Cardiac fibroblast (primary cell): Measurements from ENCODE around the gene COL18A1.

ENCODE experiments used
- DNase-seq, 2 donors: peaks; one replicate each; pipeline versions ENCODE4 v3.0.0 to v3.0.0-alpha.2; 2010; ENCODE audit warnings: low read depth in 2 of 2
- H3K4me3 ChIP-seq, 2 donors: replicated peaks in 1 of 2; 1 replicate in 1 of 2; 2 replicates in 1 of 2; pipeline ENCODE4 v1.5.1; 2011; ENCODE audit warnings: low read depth in 2 of 2, low read length in 2 of 2, mild to moderate bottlenecking in 2 of 2, moderate library complexity in 1 of 2
- CTCF ChIP-seq: IDR thresholded peaks from one replicate; pipeline ENCODE4 v1.5.1; 2011; ENCODE audit warnings: low read depth, mild to moderate bottlenecking, low read length, inconsistent platforms

COL18A1 gene

GRCh38 chr21:45383111-45383614 is 21.8 kb upstream of the COL18A1 start:
- DNase-seq: no peak
- no peak for TF ChIP-seq CTCF

GRCh38 chr21:45383615-45384201 is 21.3 kb upstream of the COL18A1 start:
- TF ChIP-seq CTCF: no peak
- no peak for DNase-seq
- no peak overlapping the region for H3K4me3 ChIP-seq

More at GRCh38 chr21:45383111-45383614, 21.8 kb upstream of the COL18A1 start:
- no peak overlapping the region for H3K4me3 ChIP-seq

DNA sequence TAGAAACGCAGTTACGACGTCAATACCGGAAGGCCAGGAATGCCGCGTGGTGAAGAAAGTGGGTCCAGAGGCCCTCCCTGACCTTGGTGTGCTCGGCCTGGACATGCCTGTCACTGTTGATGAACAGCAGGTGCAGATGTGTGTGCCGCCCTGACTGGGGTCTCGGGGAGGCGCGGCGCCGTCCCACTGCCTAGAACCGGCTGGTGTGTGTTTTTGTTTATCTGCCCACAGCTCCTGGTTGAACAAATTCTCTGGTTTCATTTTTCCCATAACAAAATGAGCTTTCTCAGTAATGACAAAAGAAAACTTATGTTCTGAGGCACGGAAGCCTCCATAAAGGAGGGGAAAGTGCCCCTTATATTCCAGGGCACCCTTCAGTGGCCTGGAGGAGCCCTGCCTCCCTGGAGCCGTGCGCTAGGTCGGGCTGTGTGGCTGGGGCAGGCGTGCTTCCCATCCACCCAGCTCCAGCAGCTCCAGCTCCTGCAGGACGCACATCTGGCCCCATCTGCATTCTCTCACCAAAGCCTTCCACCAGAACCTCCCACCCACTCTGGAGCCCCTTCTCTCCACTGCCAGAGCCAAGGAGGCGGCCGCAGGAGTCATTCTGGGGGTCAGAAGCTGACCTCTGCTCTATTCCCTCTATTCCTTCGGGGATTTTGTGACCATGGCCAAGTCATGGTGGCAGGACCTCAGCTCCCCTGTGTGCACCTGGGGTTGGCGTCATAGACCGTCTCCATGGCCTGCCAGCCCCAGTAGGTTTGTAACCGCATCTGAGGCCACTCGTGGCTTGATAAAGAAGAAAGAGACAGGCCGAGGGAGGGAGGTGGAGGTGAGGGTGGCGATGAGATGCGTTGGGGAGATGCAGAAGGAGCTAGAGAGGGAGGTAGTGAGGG is 20.1 kb upstream of the COL18A1 start:
- no peak for TF ChIP-seq CTCF
- no peak overlapping the region for H3K4me3 ChIP-seq
- no peak for DNase-seq

GRCh38 chr21:45385549-45386050 is 19.4 kb upstream of the COL18A1 start:
- DNase-seq: no peak
- no peak overlapping the region for H3K4me3 ChIP-seq
- TF ChIP-seq CTCF: no peak

- no peak for TF ChIP-seq CTCF
- H3K4me3 ChIP-seq: no peak overlapping the region
- no peak for DNase-seq
Observed at GRCh38 chr21:45386336-45386727, 18.6 kb upstream of the COL18A1 start.

GRCh38 chr21:45386728-45387371 is 18.1 kb upstream of the COL18A1 start:
- peak; percentile 40 for TF ChIP-seq CTCF
- DNase-seq: peak; percentile 89 to 91
- no peak overlapping the region for H3K4me3 ChIP-seq
